ENCODE results near the gene TMPRSS2.

TMPRSS2 gene

GRCh38 chr21:41526478-41527087 lies 18.6 kb upstream of the TMPRSS2 start:
- Mint-ChIP-seq H3K9me3 (no peaks in the 10 kb centered on the region), H3K27ac (ENCODE audit: low read depth) (no peak overlapping the region), H3K4me3 (no peak overlapping the region), H3K27me3 (peaks cover 53% of the 10 kb centered on the region), H3K36me3 (ENCODE audit: insufficient read depth) (no peaks in the 10 kb centered on the region), H3K4me1 (no peaks in the 10 kb centered on the region)
- DNase-seq (ENCODE audit: low spot score in 2 of 2) (no peak), ATAC-seq (replicated peaks; ENCODE audit: extremely low read depth, poor library complexity, severe bottlenecking) (no peak)

GRCh38 chr21:41523175-41523574 lies 15.2 kb upstream of the TMPRSS2 start:
- H3K9me3 Mint-ChIP-seq: no peaks in the 10 kb centered on the region
- no peak overlapping the region for H3K27ac Mint-ChIP-seq (ENCODE audit: low read depth)
- ATAC-seq (replicated peaks; ENCODE audit: extremely low read depth, poor library complexity, severe bottlenecking): no peak
- peaks cover 25% of the 10 kb centered on the region for H3K27me3 Mint-ChIP-seq
- no peaks in the 10 kb centered on the region for H3K4me1 Mint-ChIP-seq
- H3K36me3 Mint-ChIP-seq (ENCODE audit: insufficient read depth): no peaks in the 10 kb centered on the region
- H3K4me3 Mint-ChIP-seq: no peak overlapping the region
- no peak for DNase-seq (ENCODE audit: low spot score in 2 of 2)

GRCh38 chr21:41521489-41522027 lies 13.6 kb upstream of the TMPRSS2 start:
- Mint-ChIP-seq H3K4me1 (no peaks in the 10 kb centered on the region), H3K4me3 (no peak overlapping the region), H3K27me3 (peaks cover 18% of the 10 kb centered on the region), H3K36me3 (ENCODE audit: insufficient read depth) (no peaks in the 10 kb centered on the region), H3K9me3 (no peaks in the 10 kb centered on the region), H3K27ac (ENCODE audit: low read depth) (no peak overlapping the region)
- ATAC-seq (replicated peaks; ENCODE audit: extremely low read depth, poor library complexity, severe bottlenecking) (no peak), DNase-seq (ENCODE audit: low spot score in 2 of 2) (no peak)

- Mint-ChIP-seq H3K27ac (ENCODE audit: low read depth) (no peak overlapping the region), H3K4me1 (no peaks in the 10 kb centered on the region), H3K36me3 (ENCODE audit: insufficient read depth) (peaks cover 2% of the 10 kb centered on the region), H3K9me3 (no peaks in the 10 kb centered on the region), H3K4me3 (no peak overlapping the region), H3K27me3 (peaks cover 16% of the 10 kb centered on the region)
- ATAC-seq (replicated peaks; ENCODE audit: extremely low read depth, poor library complexity, severe bottlenecking): no peak
- DNase-seq (ENCODE audit: low spot score in 2 of 2): no peak
Observed at GRCh38 chr21:41520560-41521442, 12.8 kb upstream of the TMPRSS2 start.

GRCh38 chr21:41519806-41520559 lies 12.0 kb upstream of the TMPRSS2 start:
- peaks cover 2% of the 10 kb centered on the region for H3K36me3 Mint-ChIP-seq (ENCODE audit: insufficient read depth)
- H3K9me3 Mint-ChIP-seq: no peaks in the 10 kb centered on the region
- no peaks in the 10 kb centered on the region for H3K4me1 Mint-ChIP-seq
- ATAC-seq (replicated peaks; ENCODE audit: extremely low read depth, poor library complexity, severe bottlenecking) (no peak), DNase-seq (ENCODE audit: low spot score in 2 of 2) (no peak)
- no peak overlapping the region for H3K27ac Mint-ChIP-seq (ENCODE audit: low read depth)
- no peak overlapping the region for H3K4me3 Mint-ChIP-seq
- H3K27me3 Mint-ChIP-seq: peaks cover 12% of the 10 kb centered on the region

- H3K9me3 Mint-ChIP-seq: no peaks in the 10 kb centered on the region
- no peaks in the 10 kb centered on the region for H3K4me1 Mint-ChIP-seq
- ATAC-seq (replicated peaks; ENCODE audit: extremely low read depth, poor library complexity, severe bottlenecking) (no peak), DNase-seq (ENCODE audit: low spot score in 2 of 2) (no peak)
- no peak overlapping the region for H3K4me3 Mint-ChIP-seq
- H3K27ac Mint-ChIP-seq (ENCODE audit: low read depth): no peak overlapping the region
- peaks cover 2% of the 10 kb centered on the region for H3K36me3 Mint-ChIP-seq (ENCODE audit: insufficient read depth)
- H3K27me3 Mint-ChIP-seq: peaks cover 8% of the 10 kb centered on the region
Observed at GRCh38 chr21:41518757-41519156, 10.8 kb upstream of the TMPRSS2 start.

- DNase-seq (ENCODE audit: low spot score in 2 of 2) (no peak), ATAC-seq (replicated peaks; ENCODE audit: extremely low read depth, poor library complexity, severe bottlenecking) (no peak)
- Mint-ChIP-seq H3K27ac (ENCODE audit: low read depth) (no peak overlapping the region), H3K4me1 (no peaks in the 10 kb centered on the region), H3K9me3 (no peaks in the 10 kb centered on the region), H3K36me3 (ENCODE audit: insufficient read depth) (peaks cover 2% of the 10 kb centered on the region), H3K4me3 (no peak overlapping the region), H3K27me3 (peaks cover 46% of the 10 kb centered on the region)
Observed at GRCh38 chr21:41511858-41512257, 3.9 kb upstream of the TMPRSS2 start.

GRCh38 chr21:41510500-41510899 lies 2.5 kb upstream of the TMPRSS2 start:
- Mint-ChIP-seq H3K36me3 (ENCODE audit: insufficient read depth) (no peaks in the 10 kb centered on the region), H3K27me3 (peaks cover 51% of the 10 kb centered on the region), H3K27ac (ENCODE audit: low read depth) (no peak overlapping the region), H3K4me3 (no peak overlapping the region), H3K9me3 (no peaks in the 10 kb centered on the region), H3K4me1 (no peaks in the 10 kb centered on the region)
- no peak for ATAC-seq (replicated peaks; ENCODE audit: extremely low read depth, poor library complexity, severe bottlenecking)
- no peak for DNase-seq (ENCODE audit: low spot score in 2 of 2)

- no peaks in the 10 kb centered on the region for H3K36me3 Mint-ChIP-seq (ENCODE audit: insufficient read depth)
- no peaks in the 10 kb centered on the region for H3K9me3 Mint-ChIP-seq
- no peak overlapping the region for H3K4me3 Mint-ChIP-seq
Observed at GRCh38 chr21:41509733-41510132, 1.8 kb upstream of the TMPRSS2 start.

GRCh38 chr21:41509145-41509496 lies 1.2 kb upstream of the TMPRSS2 start:
- Mint-ChIP-seq H3K27me3 (peaks cover 61% of the 10 kb centered on the region), H3K9me3 (no peaks in the 10 kb centered on the region), H3K36me3 (ENCODE audit: insufficient read depth) (no peaks in the 10 kb centered on the region), H3K27ac (ENCODE audit: low read depth) (no peak overlapping the region), H3K4me3 (no peak overlapping the region), H3K4me1 (no peaks in the 10 kb centered on the region)
- ATAC-seq (replicated peaks; ENCODE audit: extremely low read depth, poor library complexity, severe bottlenecking): no peak
- DNase-seq (ENCODE audit: low spot score in 2 of 2): no peak

More at GRCh38 chr21:41509733-41510132, 1.8 kb upstream of the TMPRSS2 start:
- Mint-ChIP-seq H3K4me1 (no peaks in the 10 kb centered on the region), H3K27me3 (peaks cover 55% of the 10 kb centered on the region), H3K27ac (ENCODE audit: low read depth) (no peak overlapping the region)
- ATAC-seq (replicated peaks; ENCODE audit: extremely low read depth, poor library complexity, severe bottlenecking) (no peak), DNase-seq (ENCODE audit: low spot score in 2 of 2) (no peak)

GRCh38 chr21:41508415-41509144 lies 622 bp upstream of the TMPRSS2 start:
- no peaks in the 10 kb centered on the region for H3K4me1 Mint-ChIP-seq
- no peaks in the 10 kb centered on the region for H3K36me3 Mint-ChIP-seq (ENCODE audit: insufficient read depth)
- H3K4me3 Mint-ChIP-seq: no peak overlapping the region
- no peaks in the 10 kb centered on the region for H3K9me3 Mint-ChIP-seq
- no peak for DNase-seq (ENCODE audit: low spot score in 2 of 2)
- H3K27me3 Mint-ChIP-seq: peaks cover 66% of the 10 kb centered on the region
- H3K27ac Mint-ChIP-seq (ENCODE audit: low read depth): no peak overlapping the region
- ATAC-seq (replicated peaks; ENCODE audit: extremely low read depth, poor library complexity, severe bottlenecking): no peak
